ENCODE results near the gene APPL2. TPM values are rescaled to one million over a fixed set of nuclear protein-coding genes. Genes with fewer than 3 reads are reported as not detected.

The APPL2 gene
- total RNA-seq, 4 donors from 2014 or later, result 12.8 to 24.3 (median 19.8) TPM

Other genes starting within 250 kb of the APPL2 start
- 1 to 10 TPM; 2.5 to 5.0 (median 3.3) TPM for gene NOPCHAP1, start 249.9 kb downstream of the APPL2 start, total RNA-seq
- 1 to 10 TPM in 3 of 4 donors, under 1 TPM in 1; 0.95 to 4.0 (median 1.7) TPM for gene ALDH1L2, start 151.7 kb downstream of the APPL2 start, total RNA-seq
- 10 to 100 TPM; 23.6 to 53.2 (median 36.7) TPM for gene WASHC4, start 128.4 kb downstream of the APPL2 start, total RNA-seq
- gene C12orf75, start 94.5 kb upstream of the APPL2 start, total RNA-seq, result 10 to 100 TPM in 3 of 4 donors, 1 to 10 TPM in 1; 4.3 to 73.0 (median 17.3) TPM